ENCODE data around the gene SLC51B.
"Not testable (repeated sequence)": the region's sequence is repeated elsewhere in the genome, so short reads cannot be mapped to it uniquely, and the experiment has no call there.

The SLC51B gene

GRCh38 chr15:65067317-65067644 lies 22.1 kb downstream of the SLC51B start:
- DNase-seq: no peak

GRCh38 chr15:65067645-65068402 lies 22.6 kb downstream of the SLC51B start, which contains the start of gene RASL12:
RASL12 (minus strand) TSS chr15:65067991; CDS start chr15:65067835, 156 bp downstream.
- no peak for DNase-seq

GRCh38 chr15:65068403-65068788 lies 23.2 kb downstream of the SLC51B start:
- DNase-seq: no peak

- no peak for DNase-seq
Measured at GRCh38 chr15:65069179-65069578, 24.0 kb downstream of the SLC51B start.

GRCh38 chr15:65069779-65070546 lies 24.8 kb downstream of the SLC51B start:
- no peak for DNase-seq

GRCh38 chr15:65071381-65071811 lies 26.2 kb downstream of the SLC51B start:
- DNase-seq: no peak

GRCh38 chr15:65072027-65072426 lies 26.8 kb downstream of the SLC51B start:
- DNase-seq: no peak

GRCh38 chr15:65072617-65073016 lies 27.4 kb downstream of the SLC51B start:
- no peak for DNase-seq

- DNase-seq: not testable (repeated sequence)
Measured at GRCh38 chr15:65074946-65075345, 29.8 kb downstream of the SLC51B start.

GRCh38 chr15:65075607-65076395 lies 30.6 kb downstream of the SLC51B start:
- DNase-seq: not testable (repeated sequence)

GRCh38 chr15:65076486-65077290 lies 31.5 kb downstream of the SLC51B start, which contains the start of gene KBTBD13:
KBTBD13 (plus strand) TSS chr15:65076746; CDS start chr15:65076816, 70 bp downstream.
- DNase-seq: no peak

GRCh38 chr15:65077291-65077980 lies 32.2 kb downstream of the SLC51B start:
- no peak for DNase-seq

GRCh38 chr15:65077981-65078352 lies 32.8 kb downstream of the SLC51B start:
- DNase-seq: peak; percentile 29

GRCh38 chr15:65079580-65079979 lies 34.4 kb downstream of the SLC51B start:
- no peak for DNase-seq

GRCh38 chr15:65081270-65081669 lies 36.1 kb downstream of the SLC51B start:
- DNase-seq: no peak

GRCh38 chr15:65081758-65082157 lies 36.6 kb downstream of the SLC51B start:
- no peak for DNase-seq

- no peak for DNase-seq
Measured at GRCh38 chr15:65082303-65082953, 37.2 kb downstream of the SLC51B start.

- no peak for DNase-seq
Measured at GRCh38 chr15:65083262-65083701, 38.1 kb downstream of the SLC51B start.

GRCh38 chr15:65084500-65085206 lies 39.5 kb downstream of the SLC51B start:
- no peak for DNase-seq

GRCh38 chr15:65085207-65085753 lies 40.1 kb downstream of the SLC51B start:
- no peak for DNase-seq

All from activated CD4-positive, alpha-beta T cell treated with anti-CD3 and anti-CD28 coated beads for 1 hour (primary cell).